Testis (tissue), 3 donors: ENCODE results near the gene BUD13. TPM values are rescaled to one million over a fixed set of nuclear protein-coding genes. Genes with fewer than 3 reads are reported as not detected.
A peak's percentile ranks its signal among the peaks of the same experiment; 100 is the strongest.

ENCODE experiments used
- DNase-seq: peaks from one replicate; pipeline ENCODE4 v3.0.0-alpha.2; 2019
- H3K27ac ChIP-seq, 2 donors: fragments of 200-600 bp; sonication (generic); one replicate each; pipeline ENCODE4 v1.5.1; 2019
- H3K27me3 ChIP-seq: fragments of 200-600 bp; sonication (generic); one replicate; pipeline ENCODE4 v1.5.1; 2019
- H3K36me3 ChIP-seq: fragments of 200-600 bp; sonication (generic); one replicate; pipeline ENCODE4 v1.5.1; 2017; ENCODE audit warnings: low read depth; ENCODE audit errors: missing control alignments
- H3K4me1 ChIP-seq: fragments of 200-600 bp; sonication (generic); one replicate; pipeline ENCODE4 v1.5.1; 2019
- H3K4me3 ChIP-seq, 2 donors: fragments of 200-600 bp; sonication (generic); one replicate each; pipeline ENCODE4 v1.5.1; 2017 to 2019
- H3K9me3 ChIP-seq: fragments of 200-600 bp; sonication (generic); one replicate; pipeline ENCODE4 v1.5.1; 2017
- CTCF ChIP-seq, 3 experiments: fragments of 450-650 bp in 2 of 3; fragments of 200-600 bp in 1 of 3; sonication (generic) in 1 of 3; IDR thresholded peaks; one replicate each; pipeline ENCODE4 v1.5.1; 2016 to 2019; ENCODE audit warnings: antibody characterized with exemption in 3 of 3, mild to moderate bottlenecking in 2 of 3, moderate library complexity in 1 of 3
- POLR2A ChIP-seq: fragments of 450-650 bp; IDR thresholded peaks from one replicate; pipeline ENCODE4 v1.6.1; 2017; ENCODE audit warnings: antibody characterized with exemption, mild to moderate bottlenecking, moderate library complexity
- WGBS, 2 donors: methylation state at CpG; one replicate each; pipeline ENCODE4 v1.1.5; 2018; 5-methylcytosine and 5-hydroxymethylcytosine counted together
- intact Hi-C: fragments of 100-400 bp; cut with DNase I; formaldehyde crosslinking; loops from one replicate; pipeline ENCODE4 v1.15.1; 2023; ENCODE audit warnings: low total_unique reads
- polyA plus RNA-seq: library from polyadenylated mRNA; stranded (reverse); fragments of 350-450 nt; fragmentation: Illumina TruSeq; extraction: RNeasy Lipid Tissue Mini Kit (QIAGEN cat#74804); gene quantifications from one replicate; pipeline ENCODE4 v1.2.3, GENCODE V29; 2014; ENCODE audit warnings: low read depth, low replicate concordance; ENCODE audit not compliant: insufficient read depth
- total RNA-seq, 2 donors: library from RNA; depleted of rRNA; stranded (reverse); fragments of >200 nt; gene quantifications; one replicate each; pipeline ENCODE4 v1.2.3, GENCODE V29; 2016

The BUD13 gene
- total and polyA plus RNA-seq, 3 donors from 2014 or later, result 25.9 to 47.2 (median 32.0) TPM

DNA sequence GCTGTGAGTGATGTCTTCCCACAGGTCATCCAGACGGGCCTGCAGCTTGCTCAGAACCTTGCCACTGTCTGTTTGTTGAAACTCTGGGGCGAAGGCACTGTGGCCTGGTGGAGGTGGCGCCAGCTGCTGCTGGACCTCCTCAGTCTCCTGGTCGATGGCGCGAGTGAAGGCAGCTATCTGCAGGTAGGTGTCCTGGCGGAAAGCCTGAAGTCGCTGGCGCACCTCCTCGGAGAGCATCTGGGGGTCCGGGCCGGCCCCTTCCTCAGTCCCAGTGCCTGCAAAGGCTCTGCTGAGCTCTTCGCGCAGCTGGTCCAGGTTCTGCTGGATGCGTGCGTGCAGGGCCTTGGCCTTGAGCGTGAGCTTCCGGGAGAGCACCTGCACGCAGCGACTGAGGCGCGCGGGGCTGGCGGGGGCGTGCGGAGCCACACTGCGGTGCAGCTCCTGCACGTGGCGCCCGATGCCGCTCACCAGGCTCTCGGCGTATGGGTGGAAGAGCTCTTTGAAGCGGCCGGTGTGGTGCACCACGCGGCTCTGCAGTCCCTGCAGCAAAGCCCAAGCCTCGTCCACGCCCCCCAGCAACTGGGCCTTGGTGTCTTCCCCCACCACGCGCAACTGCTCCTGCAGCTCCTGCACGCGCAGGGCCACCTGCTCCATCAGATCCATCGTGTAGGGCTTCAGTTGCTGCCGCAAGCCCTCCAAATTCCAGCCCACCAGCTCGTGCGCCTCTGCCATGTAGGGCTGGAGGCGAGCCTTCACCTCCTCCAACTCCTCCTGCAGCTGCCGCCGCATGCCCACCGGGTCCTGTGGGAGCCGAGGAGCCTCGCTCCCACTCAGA, 17.6 kb upstream of the BUD13 start:
- no peaks in the 10 kb centered on the region for H3K27me3 ChIP-seq
- WGBS, 2 donors, result 56 to 69% methylated on average over 32 to 43 of the region's 53 CpGs
- intact Hi-C loops, result loop anchor here (5.0 kb wide), 1 partner anchor 317 kb away; no protein-coding TSS in a partner anchor
- H3K9me3 ChIP-seq, result no peaks in the 10 kb centered on the region
- H3K4me3 ChIP-seq, result no peak overlapping the region
- DNase-seq, result no peak
- H3K4me1 ChIP-seq, result peaks cover 11% of the 10 kb centered on the region
- H3K27ac ChIP-seq, result no peak overlapping the region
- no peak for TF ChIP-seq POLR2A
- TF ChIP-seq CTCF (IDR thresholded peaks at IDR 0.05), result no peak
- H3K36me3 ChIP-seq, result no peaks in the 10 kb centered on the region

DNA sequence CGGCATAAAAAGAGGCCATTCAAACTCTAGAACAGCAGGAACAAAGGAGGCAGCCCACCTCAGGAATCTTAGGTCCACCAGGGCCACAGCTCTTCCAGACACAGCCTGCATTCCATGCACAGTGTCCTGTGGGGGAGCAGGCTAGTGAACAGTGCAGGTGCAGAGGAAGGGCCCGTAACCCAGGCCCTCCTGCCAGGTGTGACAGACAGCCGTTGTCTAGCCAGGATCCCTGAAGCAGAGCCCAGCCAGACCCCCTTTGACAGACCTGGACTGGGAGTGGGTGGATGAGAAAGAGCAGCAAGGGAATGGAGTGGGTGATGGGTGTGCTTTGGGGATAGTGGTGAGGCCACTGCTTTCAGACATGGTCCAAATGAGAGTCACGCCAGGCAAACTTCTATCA, 16.2 kb upstream of the BUD13 start:
- Histone ChIP-seq H3K27me3 (no peaks in the 10 kb centered on the region), H3K4me3 (no peak overlapping the region), H3K27ac (no peak overlapping the region), H3K4me1 (peaks cover 11% of the 10 kb centered on the region), H3K36me3 (no peaks in the 10 kb centered on the region), H3K9me3 (no peaks in the 10 kb centered on the region)
- WGBS, 2 donors, result 72 to 86% methylated on average over 2 to 4 of the region's 4 CpGs
- intact Hi-C loops, result no loop called here
- DNase-seq, result no peak
- TF ChIP-seq CTCF (IDR thresholded peaks at IDR 0.05) (no peak), POLR2A (no peak)

- intact Hi-C loops, result no loop called here
- TF ChIP-seq CTCF (IDR thresholded peaks at IDR 0.05), result no peak
- TF ChIP-seq POLR2A, result no peak
- Histone ChIP-seq H3K4me1 (peaks cover 11% of the 10 kb centered on the region), H3K4me3 (peak overlapping the region; percentile 98 to 99), H3K36me3 (no peaks in the 10 kb centered on the region), H3K27me3 (no peaks in the 10 kb centered on the region), H3K9me3 (no peaks in the 10 kb centered on the region), H3K27ac (peak overlapping the region in 1 of 2 donors; percentile 84)
- WGBS, 2 donors, result 54 to 61% methylated on average over 4 of the region's 4 CpGs
- no peak for DNase-seq
These were observed 15.7 kb upstream of the BUD13 start for GRCh38 chr11:116788534-116788933.

- TF ChIP-seq CTCF (IDR thresholded peaks at IDR 0.05) (peak in 2 of 3 experiments; percentile 7 to 27), POLR2A (no peak)
- H3K27ac ChIP-seq, result peak within 1 kb of the TSS; percentile 61 to 84
- H3K27me3 ChIP-seq, result no peaks in the 10 kb centered on the region
- intact Hi-C loops, result no loop called here
- H3K9me3 ChIP-seq, result no peaks in the 10 kb centered on the region
- WGBS, 2 donors, result 2 to 3% methylated on average over 17 to 54 of the region's 56 CpGs
- peak; percentile 89 for DNase-seq
- peaks cover 11% of the 10 kb centered on the region for H3K4me1 ChIP-seq
- peak within 1 kb of the TSS; percentile 98 to 99 for H3K4me3 ChIP-seq
- no peaks in the 10 kb centered on the region for H3K36me3 ChIP-seq
These were observed 15.1 kb upstream of the BUD13 start, which contains the start of gene ZPR1 for GRCh38 chr11:116787786-116788486. ZPR1 (minus strand) TSS chr11:116788023; CDS start chr11:116787990, 33 bp downstream.
